Caco-2 (cell line): ENCODE measurements around the gene CACTIN. TPM values are rescaled to one million over a fixed set of nuclear protein-coding genes. Genes with fewer than 3 reads are reported as not detected.

Experiments
- BruUV-seq: library from RNA; stranded (reverse); fragments of 400-500 nt; replicated peaks from 2 replicates; lab custom pipeline; 2021; lab: Mats Ljungman, UMichigan
- CTCF ChIA-PET: fragments of 300-600 bp; sonication (Branson Sonifier 250); formaldehyde crosslinking; loops from one replicate; lab custom pipeline; 2022; ENCODE audit warnings: antibody characterized with exemption; lab: Charles Lee
- POLR2A ChIA-PET: fragments of 300-600 bp; sonication (Branson Sonifier 250); formaldehyde crosslinking; loops from one replicate; lab custom pipeline; 2022; ENCODE audit warnings: antibody characterized with exemption; lab: Charles Lee
- DNase-seq, 2 experiments: peaks; one replicate each; pipeline versions ENCODE4 v3.0.0 to v3.0.0-alpha.2; 2020 to 2022
- H3K27me3 ChIP-seq: replicated peaks from 2 replicates; pipeline ENCODE4 v1.6.0; 2011; ENCODE audit warnings: low read length; ENCODE audit not compliant: control insufficient read depth, insufficient read depth
- H3K36me3 ChIP-seq: 2 replicates; pipeline ENCODE4 v1.5.1; 2011; ENCODE audit warnings: low read length; ENCODE audit not compliant: control insufficient read depth, insufficient read depth
- H3K4me1 ChIP-seq: fragments of 250-450 bp; sonication (Bioruptor Pico); 2 replicates; pipeline ENCODE4 v1.5.1; 2020; ENCODE audit warnings: mild to moderate bottlenecking
- H3K4me3 ChIP-seq: 2 replicates; pipeline ENCODE4 v1.5.1; 2011; ENCODE audit warnings: low read depth, mild to moderate bottlenecking, control low read depth, low read length
- H3K9me3 ChIP-seq: fragments of 250-450 bp; sonication (Bioruptor Pico); 2 replicates; pipeline ENCODE4 v1.5.1; 2020; ENCODE audit warnings: mild to moderate bottlenecking, moderate library complexity
- H3K27ac Mint-ChIP-seq: one replicate; pipeline ENCODE4 v1.8.0; 2022; ENCODE audit warnings: mixed read lengths; ENCODE audit not compliant: unreplicated experiment
- H3K27me3 Mint-ChIP-seq: one replicate; pipeline ENCODE4 v1.8.0; 2022; ENCODE audit warnings: mixed read lengths; ENCODE audit not compliant: insufficient read depth, unreplicated experiment
- H3K36me3 Mint-ChIP-seq: one replicate; pipeline ENCODE4 v1.8.0; 2022; ENCODE audit warnings: mild to moderate bottlenecking, mixed read lengths; ENCODE audit not compliant: insufficient read depth, unreplicated experiment
- H3K4me1 Mint-ChIP-seq: one replicate; pipeline ENCODE4 v1.8.0; 2022; ENCODE audit warnings: low read depth, mixed read lengths; ENCODE audit not compliant: unreplicated experiment
- H3K4me3 Mint-ChIP-seq: one replicate; pipeline ENCODE4 v1.8.0; 2022; ENCODE audit warnings: mild to moderate bottlenecking, moderate library complexity, mixed read lengths; ENCODE audit not compliant: unreplicated experiment
- H3K9me3 Mint-ChIP-seq: one replicate; pipeline ENCODE4 v1.8.0; 2022; ENCODE audit warnings: mixed read lengths; ENCODE audit not compliant: unreplicated experiment
- CTCF ChIP-seq, 2 experiments: fragments of 200-600 bp in 1 of 2; IDR thresholded peaks; 1 replicate in 1 of 2; 2 replicates in 1 of 2; pipeline versions ENCODE4 v1.5.1 to v1.8.0; 2011 to 2022; ENCODE audit warnings: antibody characterized with exemption in 1 of 2, control low read depth in 1 of 2, inconsistent platforms in 1 of 2, low read depth in 1 of 2, low read length in 1 of 2, mild to moderate bottlenecking in 1 of 2, moderate library complexity in 1 of 2; ENCODE audit not compliant: insufficient read depth in 1 of 2, severe bottlenecking in 1 of 2, unreplicated experiment in 1 of 2
- intact Hi-C: fragments of 100-400 bp; cut with micrococcal nuclease; formaldehyde crosslinking; loops from one replicate; pipeline ENCODE4 v1.10.0; 2022; ENCODE audit not compliant: unreplicated experiment
- total RNA-seq: library from RNA; stranded (reverse); gene quantifications from 2 replicates; pipeline ENCODE4 v1.2.3, GENCODE V29; 2022

Gene CACTIN
- total RNA-seq, 1 experiment from 2014 or later: 33.9 TPM

GRCh38 chr19:3658870-3659745 lies 32.5 kb upstream of the CACTIN start:
- no peak for DNase-seq
- H3K4me1 Mint-ChIP-seq: no peaks in the 10 kb centered on the region
- Histone ChIP-seq H3K9me3 (no peaks in the 10 kb centered on the region), H3K4me3 (no peak overlapping the region), H3K27me3 (no peaks in the 10 kb centered on the region), H3K4me1 (no peaks in the 10 kb centered on the region), H3K36me3 (no peaks in the 10 kb centered on the region)
- no peak overlapping the region for H3K27ac Mint-ChIP-seq
- no peak for TF ChIP-seq CTCF (IDR thresholded peaks at IDR 0.05; ENCODE audit: insufficient read depth in 1 of 2, low read depth in 1 of 2, low read length in 1 of 2, severe bottlenecking in 1 of 2, unreplicated experiment in 1 of 2)
- H3K27me3 Mint-ChIP-seq: no peaks in the 10 kb centered on the region
- peaks cover 19% of the 10 kb centered on the region for H3K36me3 Mint-ChIP-seq
- CTCF ChIA-PET: no interaction called here
- no peaks in the 10 kb centered on the region for H3K9me3 Mint-ChIP-seq
- intact Hi-C loops: no loop called here
- H3K4me3 Mint-ChIP-seq: no peak overlapping the region
- POLR2A ChIA-PET: no interaction called here
- BruUV-seq: no TSS peak

GRCh38 chr19:3658004-3658869 lies 31.6 kb upstream of the CACTIN start:
- BruUV-seq: no TSS peak
- H3K4me3 ChIP-seq: no peak overlapping the region
- Mint-ChIP-seq H3K9me3 (no peaks in the 10 kb centered on the region), H3K36me3 (peaks cover 19% of the 10 kb centered on the region), H3K27ac (no peak overlapping the region), H3K27me3 (no peaks in the 10 kb centered on the region), H3K4me3 (no peak overlapping the region), H3K4me1 (no peaks in the 10 kb centered on the region)
- no peaks in the 10 kb centered on the region for H3K9me3 ChIP-seq
- DNase-seq: no peak
- no peaks in the 10 kb centered on the region for H3K36me3 ChIP-seq
- H3K27me3 ChIP-seq: no peaks in the 10 kb centered on the region
- intact Hi-C loops: no loop called here
- no peak for TF ChIP-seq CTCF (IDR thresholded peaks at IDR 0.05; ENCODE audit: insufficient read depth in 1 of 2, low read depth in 1 of 2, low read length in 1 of 2, severe bottlenecking in 1 of 2, unreplicated experiment in 1 of 2)
- H3K4me1 ChIP-seq: no peaks in the 10 kb centered on the region
- CTCF ChIA-PET: interaction anchor here (0.7 kb wide), 1 partner anchor 51 kb away, joined by 5 read pairs; no protein-coding TSS in a partner anchor
- POLR2A ChIA-PET: interaction anchor here (0.6 kb wide), 1 partner anchor 81 kb away, joined by 3 read pairs; no protein-coding TSS in a partner anchor

DNA sequence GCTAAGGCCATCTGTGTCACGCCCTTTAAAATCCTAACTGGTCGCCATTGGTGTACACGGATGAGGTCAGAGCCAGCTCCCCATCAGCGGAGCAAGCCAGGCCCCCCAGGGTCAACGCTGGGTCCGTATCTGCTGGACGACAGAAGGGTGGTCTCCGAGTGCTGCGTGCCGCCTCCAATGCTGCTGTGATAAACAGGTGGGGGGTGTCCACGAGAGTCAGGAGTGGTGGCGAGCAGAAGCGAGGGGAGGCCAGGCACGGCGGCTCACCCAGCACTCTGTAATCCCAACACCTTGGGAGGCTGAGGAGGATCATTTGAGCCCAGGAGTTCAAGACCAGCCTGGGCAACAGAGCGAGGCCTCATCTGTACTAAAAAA lies 30.8 kb upstream of the CACTIN start:
- TF ChIP-seq CTCF (IDR thresholded peaks at IDR 0.05; ENCODE audit: insufficient read depth in 1 of 2, low read depth in 1 of 2, low read length in 1 of 2, severe bottlenecking in 1 of 2, unreplicated experiment in 1 of 2): no peak
- H3K4me3 ChIP-seq: no peak overlapping the region
- CTCF ChIA-PET: interaction anchor here (0.7 kb wide), 1 partner anchor 50 kb away, joined by 5 read pairs; no protein-coding TSS in a partner anchor
- intact Hi-C loops: no loop called here
- no peak for DNase-seq
- no peaks in the 10 kb centered on the region for H3K27me3 ChIP-seq
- Mint-ChIP-seq H3K9me3 (no peaks in the 10 kb centered on the region), H3K27ac (no peak overlapping the region), H3K27me3 (no peaks in the 10 kb centered on the region), H3K4me1 (no peaks in the 10 kb centered on the region), H3K4me3 (no peak overlapping the region), H3K36me3 (peaks cover 19% of the 10 kb centered on the region)
- POLR2A ChIA-PET: interaction anchor here (0.6 kb wide), 1 partner anchor 80 kb away, joined by 3 read pairs; no protein-coding TSS in a partner anchor
- no peaks in the 10 kb centered on the region for H3K4me1 ChIP-seq
- no TSS peak for BruUV-seq
- H3K9me3 ChIP-seq: no peaks in the 10 kb centered on the region
- no peaks in the 10 kb centered on the region for H3K36me3 ChIP-seq
